Measurements from ENCODE around the gene YBX2.

YBX2 gene

GRCh38 chr17:7266784-7267183 lies 27.7 kb downstream of the YBX2 start:
- Histone ChIP-seq H3K27ac (ENCODE audit: insufficient read depth, low read length, poor library complexity, severe bottlenecking) (no peak overlapping the region), H3K27me3 (replicated peaks; ENCODE audit: control insufficient read depth, insufficient read depth, low read length, poor library complexity, severe bottlenecking) (no peaks in the 10 kb centered on the region)
- no peak for DNase-seq

DNA sequence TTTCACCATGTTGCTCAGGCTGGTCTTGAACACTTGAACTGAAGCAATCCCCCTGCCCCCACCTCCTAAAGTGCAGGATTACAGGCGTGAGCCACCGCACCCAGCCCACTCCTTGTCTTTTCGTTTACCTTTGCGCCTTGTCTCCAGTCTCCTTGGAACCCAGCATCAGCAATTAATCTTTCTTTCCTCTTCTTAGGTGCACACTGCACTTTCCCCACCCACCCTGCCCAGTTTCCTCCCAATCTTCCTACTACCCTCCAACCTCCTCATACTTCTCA lies 30.7 kb downstream of the YBX2 start:
- Histone ChIP-seq H3K36me3 (ENCODE audit: control insufficient read depth, insufficient read depth, low read length) (peaks cover 5% of the 10 kb centered on the region), H3K27ac (ENCODE audit: insufficient read depth, low read length, poor library complexity, severe bottlenecking) (no peak overlapping the region), H3K27me3 (replicated peaks; ENCODE audit: control insufficient read depth, insufficient read depth, low read length, poor library complexity, severe bottlenecking) (no peaks in the 10 kb centered on the region), H3K4me1 (ENCODE audit: control insufficient read depth, insufficient read depth, low read length, poor library complexity, severe bottlenecking) (peaks cover 30% of the 10 kb centered on the region), H3K4me3 (ENCODE audit: insufficient read depth, low read depth, low read length, poor library complexity, severe bottlenecking) (no peak overlapping the region), H3K9me3 (ENCODE audit: control insufficient read depth, low read length) (no peaks in the 10 kb centered on the region)
- DNase-seq, result no peak

More at GRCh38 chr17:7266784-7267183, 27.7 kb downstream of the YBX2 start:
- no peaks in the 10 kb centered on the region for H3K36me3 ChIP-seq (ENCODE audit: control insufficient read depth, insufficient read depth, low read length)
- no peak overlapping the region for H3K4me3 ChIP-seq (ENCODE audit: insufficient read depth, low read depth, low read length, poor library complexity, severe bottlenecking)
- H3K4me1 ChIP-seq (ENCODE audit: control insufficient read depth, insufficient read depth, low read length, poor library complexity, severe bottlenecking), result peaks cover 19% of the 10 kb centered on the region
- H3K9me3 ChIP-seq (ENCODE audit: control insufficient read depth, low read length), result no peaks in the 10 kb centered on the region

DNA sequence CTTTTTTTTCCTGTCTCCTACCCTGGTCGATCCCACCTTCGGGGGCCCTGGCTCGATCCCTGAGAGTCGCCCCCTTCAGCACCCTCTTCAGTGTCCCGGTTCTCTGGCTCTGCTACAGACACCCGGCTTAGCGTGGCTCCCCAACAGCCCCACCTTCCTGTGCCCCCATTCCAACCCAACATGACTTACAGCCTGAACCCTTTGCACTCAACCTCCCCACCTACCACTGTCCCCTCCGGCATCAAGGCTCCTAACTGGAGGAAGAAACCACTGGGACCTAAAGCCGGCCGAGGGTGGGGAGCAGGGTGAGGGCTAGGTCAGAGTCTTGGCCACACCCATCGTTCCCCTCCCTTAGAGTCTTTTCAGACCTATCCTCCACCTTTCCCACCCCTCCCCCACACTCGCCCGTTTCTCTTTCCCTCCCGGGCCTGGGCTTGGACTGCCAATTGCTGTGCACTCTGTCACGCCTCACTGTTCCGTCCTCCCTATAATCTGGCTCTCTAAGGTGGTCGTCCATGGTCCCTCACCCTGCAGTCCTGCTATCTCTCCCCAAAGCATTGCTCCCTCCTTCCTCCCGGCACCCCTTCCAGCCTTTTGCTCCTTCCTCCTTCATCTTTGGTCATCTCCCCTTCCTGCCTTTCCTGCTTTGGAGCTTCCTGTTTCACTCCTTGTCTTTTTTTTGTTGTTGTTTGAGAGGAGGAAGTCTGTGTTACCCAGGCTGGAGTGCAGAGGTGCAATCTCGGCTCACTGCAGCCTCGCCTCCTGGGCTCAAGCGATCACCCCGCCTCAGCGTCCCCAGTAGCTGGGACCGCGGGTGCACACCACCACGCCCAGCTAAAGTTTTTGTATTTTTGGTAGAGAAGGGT lies 31.3 kb downstream of the YBX2 start:
- no peaks in the 10 kb centered on the region for H3K27me3 ChIP-seq (replicated peaks; ENCODE audit: control insufficient read depth, insufficient read depth, low read length, poor library complexity, severe bottlenecking)
- no peaks in the 10 kb centered on the region for H3K9me3 ChIP-seq (ENCODE audit: control insufficient read depth, low read length)
- H3K4me3 ChIP-seq (ENCODE audit: insufficient read depth, low read depth, low read length, poor library complexity, severe bottlenecking), result peak overlapping the region; percentile 62
- peaks cover 9% of the 10 kb centered on the region for H3K36me3 ChIP-seq (ENCODE audit: control insufficient read depth, insufficient read depth, low read length)
- DNase-seq, result no peak
- H3K27ac ChIP-seq (ENCODE audit: insufficient read depth, low read length, poor library complexity, severe bottlenecking), result no peak overlapping the region
- H3K4me1 ChIP-seq (ENCODE audit: control insufficient read depth, insufficient read depth, low read length, poor library complexity, severe bottlenecking), result peaks cover 30% of the 10 kb centered on the region

DNA sequence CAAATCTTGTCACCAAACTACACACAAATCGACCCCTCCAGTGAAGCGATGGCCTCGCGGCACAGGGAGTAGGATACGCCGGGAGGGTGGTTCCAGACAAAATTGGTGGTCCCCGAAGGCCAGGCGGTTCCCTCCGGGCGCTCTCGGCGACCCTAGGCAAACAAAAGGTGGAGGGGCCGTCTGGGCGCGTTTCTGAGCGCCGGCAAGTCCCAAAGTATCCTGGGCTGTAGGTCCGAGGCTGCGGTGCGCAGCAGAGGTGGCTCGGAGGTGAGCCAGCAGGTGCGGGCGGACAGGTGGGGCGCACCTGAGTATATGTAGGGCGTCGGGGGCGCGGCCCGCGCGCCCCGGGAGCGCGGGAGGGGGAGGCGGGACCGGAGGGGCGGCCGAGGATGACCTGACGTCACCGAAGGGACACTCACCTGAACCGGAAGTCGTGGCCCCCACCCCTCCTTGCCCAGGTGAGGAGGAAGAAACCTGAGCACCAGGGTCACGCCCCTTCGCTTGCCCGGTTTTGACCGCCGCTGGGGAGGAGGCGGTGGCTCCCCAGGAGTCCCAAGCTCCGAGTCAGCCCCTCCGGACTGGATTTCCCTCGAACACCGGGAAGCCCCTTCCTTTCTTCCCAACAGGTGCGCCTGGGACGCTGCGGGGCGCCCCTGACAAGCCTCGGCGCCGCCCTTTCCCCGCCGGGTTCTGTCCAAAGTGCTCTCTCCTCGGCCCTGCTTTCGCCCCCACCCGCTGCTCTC lies 32.1 kb downstream of the YBX2 start, which contains the start of gene CLDN7:
Gene CLDN7, minus strand, starts transcription at position 287 of the 743 bp plus-strand sequence. CDS start 435 bp downstream, outside the sequence.
- Histone ChIP-seq H3K36me3 (ENCODE audit: control insufficient read depth, insufficient read depth, low read length) (peaks cover 9% of the 10 kb centered on the region), H3K27me3 (replicated peaks; ENCODE audit: control insufficient read depth, insufficient read depth, low read length, poor library complexity, severe bottlenecking) (no peaks in the 10 kb centered on the region), H3K9me3 (ENCODE audit: control insufficient read depth, low read length) (no peaks in the 10 kb centered on the region), H3K4me1 (ENCODE audit: control insufficient read depth, insufficient read depth, low read length, poor library complexity, severe bottlenecking) (peaks cover 30% of the 10 kb centered on the region), H3K27ac (ENCODE audit: insufficient read depth, low read length, poor library complexity, severe bottlenecking) (peak within 1 kb of the TSS; percentile 57), H3K4me3 (ENCODE audit: insufficient read depth, low read depth, low read length, poor library complexity, severe bottlenecking) (peak within 1 kb of the TSS; percentile 62)
- no peak for DNase-seq

DNA sequence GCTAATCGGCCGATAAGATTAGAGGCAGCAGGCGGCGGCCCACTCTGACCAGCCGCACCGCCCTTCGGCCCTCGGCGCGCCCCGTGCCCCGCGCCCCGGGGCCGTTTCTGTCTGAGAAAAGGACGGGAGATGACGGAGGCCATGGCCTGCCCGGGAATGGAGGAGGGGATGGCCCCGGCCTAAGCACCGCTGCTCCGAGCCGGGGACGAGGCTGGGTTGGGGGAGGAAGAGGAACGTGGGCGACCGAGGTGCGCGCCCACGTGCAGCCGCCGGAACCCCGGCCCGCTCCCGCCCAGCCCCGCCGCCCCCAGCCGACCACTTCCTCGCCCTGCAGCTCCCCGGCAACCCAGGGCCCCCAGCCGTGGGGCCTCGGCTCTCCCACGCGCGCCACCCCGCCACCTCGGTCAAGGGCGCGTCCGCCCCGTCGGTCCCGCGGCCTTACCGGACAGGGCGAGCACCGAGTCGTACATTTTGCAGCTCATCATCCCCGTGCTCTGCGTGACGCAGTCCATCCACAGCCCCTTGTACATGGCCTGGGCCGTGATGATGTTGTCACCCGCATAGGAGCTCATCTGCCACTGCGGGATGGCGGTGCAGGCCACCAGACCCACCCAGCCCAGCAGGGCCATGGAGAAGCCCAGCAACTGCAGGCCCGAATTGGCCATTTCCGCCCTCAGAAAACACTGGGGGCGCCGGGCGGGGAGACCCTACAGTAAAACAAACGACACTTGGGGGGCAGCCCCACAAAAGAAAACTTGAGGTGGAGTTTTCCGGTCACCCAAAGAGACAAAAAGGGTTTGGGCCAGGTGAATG lies 32.9 kb downstream of the YBX2 start:
- Histone ChIP-seq H3K27me3 (replicated peaks; ENCODE audit: control insufficient read depth, insufficient read depth, low read length, poor library complexity, severe bottlenecking) (no peaks in the 10 kb centered on the region), H3K4me1 (ENCODE audit: control insufficient read depth, insufficient read depth, low read length, poor library complexity, severe bottlenecking) (peaks cover 30% of the 10 kb centered on the region), H3K9me3 (ENCODE audit: control insufficient read depth, low read length) (no peaks in the 10 kb centered on the region), H3K27ac (ENCODE audit: insufficient read depth, low read length, poor library complexity, severe bottlenecking) (peak overlapping the region; percentile 57), H3K4me3 (ENCODE audit: insufficient read depth, low read depth, low read length, poor library complexity, severe bottlenecking) (peak overlapping the region; percentile 62), H3K36me3 (ENCODE audit: control insufficient read depth, insufficient read depth, low read length) (peaks cover 12% of the 10 kb centered on the region)
- DNase-seq, result no peak

- no peak for DNase-seq
Observed at GRCh38 chr17:7260651-7261378, 33.6 kb downstream of the YBX2 start.

GRCh38 chr17:7260151-7260550 lies 34.3 kb downstream of the YBX2 start:
- H3K4me3 ChIP-seq (ENCODE audit: insufficient read depth, low read depth, low read length, poor library complexity, severe bottlenecking), result no peak overlapping the region
- H3K9me3 ChIP-seq (ENCODE audit: control insufficient read depth, low read length), result no peaks in the 10 kb centered on the region
- no peak for DNase-seq
- peaks cover 15% of the 10 kb centered on the region for H3K36me3 ChIP-seq (ENCODE audit: control insufficient read depth, insufficient read depth, low read length)
- peaks cover 30% of the 10 kb centered on the region for H3K4me1 ChIP-seq (ENCODE audit: control insufficient read depth, insufficient read depth, low read length, poor library complexity, severe bottlenecking)
- no peak overlapping the region for H3K27ac ChIP-seq (ENCODE audit: insufficient read depth, low read length, poor library complexity, severe bottlenecking)
- H3K27me3 ChIP-seq (replicated peaks; ENCODE audit: control insufficient read depth, insufficient read depth, low read length, poor library complexity, severe bottlenecking), result no peaks in the 10 kb centered on the region

More at GRCh38 chr17:7260651-7261378, 33.6 kb downstream of the YBX2 start:
- peaks cover 15% of the 10 kb centered on the region for H3K36me3 ChIP-seq (ENCODE audit: control insufficient read depth, insufficient read depth, low read length)
- H3K4me1 ChIP-seq (ENCODE audit: control insufficient read depth, insufficient read depth, low read length, poor library complexity, severe bottlenecking), result peaks cover 30% of the 10 kb centered on the region
- peak overlapping the region; percentile 62 for H3K4me3 ChIP-seq (ENCODE audit: insufficient read depth, low read depth, low read length, poor library complexity, severe bottlenecking)
- peak overlapping the region; percentile 57 for H3K27ac ChIP-seq (ENCODE audit: insufficient read depth, low read length, poor library complexity, severe bottlenecking)
- no peaks in the 10 kb centered on the region for H3K9me3 ChIP-seq (ENCODE audit: control insufficient read depth, low read length)
- H3K27me3 ChIP-seq (replicated peaks; ENCODE audit: control insufficient read depth, insufficient read depth, low read length, poor library complexity, severe bottlenecking), result no peaks in the 10 kb centered on the region

DNA sequence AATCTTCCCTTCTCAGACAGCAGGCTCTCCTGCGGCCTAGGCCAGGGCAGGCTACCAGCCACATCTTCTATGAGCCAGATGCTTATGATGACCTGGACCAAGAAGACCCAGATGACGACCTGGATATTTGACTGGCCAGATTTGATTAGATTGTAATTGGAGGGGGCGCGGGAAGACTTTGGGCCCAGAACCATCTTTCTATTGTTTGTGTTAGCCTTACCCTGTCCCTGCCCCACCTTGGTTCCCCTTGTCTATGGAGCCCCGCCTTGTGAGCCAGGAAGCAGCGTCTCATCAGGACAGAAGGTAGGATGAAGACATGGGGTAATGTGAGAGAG lies 34.9 kb downstream of the YBX2 start:
- DNase-seq, result no peak
- Histone ChIP-seq H3K27ac (ENCODE audit: insufficient read depth, low read length, poor library complexity, severe bottlenecking) (no peak overlapping the region), H3K27me3 (replicated peaks; ENCODE audit: control insufficient read depth, insufficient read depth, low read length, poor library complexity, severe bottlenecking) (no peaks in the 10 kb centered on the region), H3K4me1 (ENCODE audit: control insufficient read depth, insufficient read depth, low read length, poor library complexity, severe bottlenecking) (peaks cover 30% of the 10 kb centered on the region), H3K36me3 (ENCODE audit: control insufficient read depth, insufficient read depth, low read length) (peaks cover 20% of the 10 kb centered on the region), H3K9me3 (ENCODE audit: control insufficient read depth, low read length) (no peaks in the 10 kb centered on the region), H3K4me3 (ENCODE audit: insufficient read depth, low read depth, low read length, poor library complexity, severe bottlenecking) (no peak overlapping the region)

DNA sequence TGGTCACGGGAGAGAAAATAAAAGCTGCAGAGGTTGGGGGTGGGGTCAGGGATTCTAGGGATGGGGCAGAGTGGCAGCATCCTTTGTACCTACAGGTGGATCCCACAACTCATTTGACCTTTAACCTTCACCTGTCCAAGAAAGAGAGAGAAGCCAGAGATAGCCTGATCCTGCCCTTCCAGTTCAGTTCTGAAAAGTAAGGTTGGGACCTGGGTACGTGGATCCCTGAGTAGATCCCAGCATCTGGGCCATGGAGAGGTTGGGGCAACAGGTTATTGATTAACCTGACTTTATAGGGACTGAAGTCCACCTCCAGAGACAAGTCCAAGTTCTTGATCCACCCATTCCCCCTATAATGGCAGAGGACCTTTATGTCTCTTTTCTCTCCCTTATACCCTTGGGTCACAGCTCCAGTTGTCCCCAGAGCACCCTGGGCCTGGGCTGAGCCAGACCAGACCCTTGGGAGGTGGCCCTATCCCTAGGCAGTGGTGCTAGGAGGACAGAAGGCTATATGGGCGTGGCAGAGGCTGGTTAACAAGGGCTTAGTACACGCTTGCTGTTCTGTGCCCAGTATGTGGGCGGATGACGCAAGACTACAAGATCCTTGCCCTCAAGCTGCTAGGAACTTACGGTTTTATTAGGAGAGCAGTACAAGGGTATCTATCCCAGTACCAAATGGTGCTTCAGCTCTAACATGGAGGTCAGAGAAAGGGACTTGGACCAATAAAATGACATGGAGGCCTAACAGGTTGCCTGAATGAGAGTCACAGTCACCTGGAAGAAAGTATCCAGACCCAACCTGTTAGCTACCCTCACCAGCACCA lies 35.5 kb downstream of the YBX2 start:
- H3K4me3 ChIP-seq (ENCODE audit: insufficient read depth, low read depth, low read length, poor library complexity, severe bottlenecking), result no peak overlapping the region
- DNase-seq, result no peak
- peaks cover 23% of the 10 kb centered on the region for H3K36me3 ChIP-seq (ENCODE audit: control insufficient read depth, insufficient read depth, low read length)
- peaks cover 30% of the 10 kb centered on the region for H3K4me1 ChIP-seq (ENCODE audit: control insufficient read depth, insufficient read depth, low read length, poor library complexity, severe bottlenecking)
- no peaks in the 10 kb centered on the region for H3K9me3 ChIP-seq (ENCODE audit: control insufficient read depth, low read length)
- no peaks in the 10 kb centered on the region for H3K27me3 ChIP-seq (replicated peaks; ENCODE audit: control insufficient read depth, insufficient read depth, low read length, poor library complexity, severe bottlenecking)
- H3K27ac ChIP-seq (ENCODE audit: insufficient read depth, low read length, poor library complexity, severe bottlenecking), result no peak overlapping the region

Data from effector memory CD4-positive, alpha-beta T cell (primary cell).